Fibroblast of villous mesenchyme (primary cell): ENCODE data around the gene MYO1G. TPM values are rescaled to one million over a fixed set of nuclear protein-coding genes. Genes with fewer than 3 reads are reported as not detected.

Source experiments
- DNase-seq: peaks from one replicate; pipeline ENCODE4 v3.0.0-alpha.2; 2010; ENCODE audit warnings: low read depth
- H3K4me3 ChIP-seq: 2 replicates; pipeline ENCODE4 v1.5.1; 2011; ENCODE audit warnings: low read depth, mild to moderate bottlenecking, low read length
- CTCF ChIP-seq: IDR thresholded peaks from 2 replicates; pipeline ENCODE4 v1.5.1; 2012; ENCODE audit warnings: low read depth, mild to moderate bottlenecking, low read length; ENCODE audit not compliant: insufficient read depth
- total RNA-seq: library from RNA; depleted of rRNA; stranded (reverse); fragments of >200 nt; gene quantifications from 2 replicates; pipeline ENCODE4 v1.2.3, GENCODE V29; 2012

Gene MYO1G
- total RNA-seq, 1 donor, result under 0.01 TPM

GRCh38 chr7:44980393-44981034 is 1.7 kb upstream of the MYO1G start:
- DNase-seq, result peak; percentile 35
- H3K4me3 ChIP-seq, result no peak overlapping the region
- TF ChIP-seq CTCF, result no peak

GRCh38 chr7:44979481-44980392 is 922 bp upstream of the MYO1G start:
- DNase-seq, result peak; percentile 39

GRCh38 chr7:44977959-44978335 is 868 bp downstream of the MYO1G start:
- H3K4me3 ChIP-seq, result no peak overlapping the region
- no peak for TF ChIP-seq CTCF
- DNase-seq, result no peak

More at GRCh38 chr7:44979481-44980392, 922 bp upstream of the MYO1G start:
- no peak overlapping the region for H3K4me3 ChIP-seq
- TF ChIP-seq CTCF, result no peak

DNA sequence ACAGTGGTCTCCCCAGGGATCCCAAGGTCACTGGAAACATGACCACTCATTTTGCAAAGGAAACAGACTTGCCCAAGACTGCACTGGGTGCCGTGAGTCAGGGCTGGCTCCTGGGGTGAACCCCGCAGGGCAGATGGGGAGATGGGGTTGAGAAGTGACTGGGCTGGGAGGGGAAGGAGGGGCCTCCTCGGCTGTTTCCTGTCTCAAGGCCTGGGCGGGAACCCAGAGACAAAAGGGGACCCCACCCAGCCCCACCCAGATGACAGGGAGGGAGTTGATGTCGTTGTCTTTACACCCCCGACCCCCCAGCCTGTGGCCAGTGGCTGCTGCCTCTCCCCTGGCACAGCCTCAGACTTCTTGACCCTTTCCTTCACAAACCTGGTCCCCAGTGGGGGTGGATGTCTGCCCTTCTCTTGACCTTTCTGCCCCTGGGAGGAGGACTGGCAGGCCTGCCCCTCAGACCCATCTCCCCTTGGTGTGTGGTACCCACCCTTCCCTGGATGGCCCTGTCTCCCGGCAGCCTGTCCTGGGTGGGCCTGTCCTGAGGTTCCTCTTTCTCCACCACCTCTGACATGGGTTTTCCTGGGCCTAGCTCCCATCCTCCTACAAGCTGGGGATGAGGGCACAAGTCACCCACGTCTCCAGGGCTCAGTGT is 1.4 kb downstream of the MYO1G start:
- no peak for TF ChIP-seq CTCF
- H3K4me3 ChIP-seq, result no peak overlapping the region
- no peak for DNase-seq

DNA sequence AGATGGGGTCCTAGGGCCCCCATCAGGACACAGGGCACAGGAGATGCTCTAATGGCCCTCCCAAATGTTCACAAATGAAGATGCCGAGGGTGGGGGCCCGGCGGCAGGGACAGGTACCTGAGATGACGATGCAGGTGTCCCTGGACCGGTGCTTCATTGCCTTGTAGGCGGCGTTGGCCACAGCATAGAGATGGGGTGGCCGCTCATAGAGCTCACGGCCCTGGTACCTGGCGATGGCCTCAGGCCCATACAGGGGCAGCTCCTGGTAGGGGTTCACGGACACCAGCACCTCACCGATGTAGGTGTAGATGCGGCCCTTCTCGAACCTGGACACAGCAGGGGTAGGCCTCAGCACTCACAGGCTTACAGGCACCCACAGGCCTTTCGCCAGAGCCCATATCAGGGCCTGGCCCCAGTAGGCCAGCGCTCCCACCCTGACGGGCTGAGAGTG is 2.0 kb downstream of the MYO1G start:
- H3K4me3 ChIP-seq, result no peak overlapping the region
- DNase-seq, result no peak
- no peak for TF ChIP-seq CTCF

DNA sequence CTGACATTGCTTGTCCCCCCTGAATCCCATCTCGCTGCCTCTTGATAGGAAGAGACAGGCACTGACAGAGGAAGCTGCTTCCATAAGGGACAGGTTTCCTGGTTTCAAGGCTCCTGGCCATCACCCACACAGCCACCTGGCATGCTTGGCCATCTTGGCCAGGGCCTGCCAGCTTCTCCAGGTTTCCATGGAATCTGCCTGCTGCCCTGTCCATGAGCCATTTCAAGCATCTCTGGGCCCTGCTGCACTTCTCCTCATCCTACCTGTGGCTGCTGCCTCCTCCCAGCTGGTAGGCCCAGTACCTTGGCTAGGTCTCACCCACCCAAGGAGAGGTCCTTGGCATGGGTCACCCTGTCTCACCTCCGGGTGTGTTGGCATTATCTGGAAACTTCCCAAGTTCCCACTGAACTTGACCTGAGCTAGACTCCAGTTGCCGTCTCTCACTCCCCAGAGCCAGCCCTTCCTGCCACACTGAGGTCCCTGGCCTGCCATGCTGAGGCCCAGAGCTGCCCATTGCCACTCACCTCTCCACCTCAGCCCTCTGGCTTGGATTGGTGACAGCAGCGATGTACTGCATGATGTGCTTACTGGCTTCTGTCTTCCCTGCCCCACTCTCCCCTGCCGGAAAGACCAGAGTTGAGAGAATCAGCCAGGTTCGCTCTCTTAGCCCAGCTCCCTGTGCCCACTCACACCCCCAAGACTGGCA is 2.6 kb downstream of the MYO1G start:
- no peak for TF ChIP-seq CTCF
- DNase-seq, result no peak
- no peak overlapping the region for H3K4me3 ChIP-seq
